Right forelimb (tissue), 1 donor: Measurements from ENCODE around the gene LEMD2.

ENCODE experiments used
- DNase-seq: peaks from one replicate; pipeline ENCODE4 v3.0.0-alpha.2; 2018

The LEMD2 gene

GRCh38 chr6:33819021-33819420 is 30.1 kb upstream of the LEMD2 start:
- no peak for DNase-seq

- DNase-seq = no peak
These were observed 29.4 kb upstream of the LEMD2 start for GRCh38 chr6:33818293-33818692.

DNA sequence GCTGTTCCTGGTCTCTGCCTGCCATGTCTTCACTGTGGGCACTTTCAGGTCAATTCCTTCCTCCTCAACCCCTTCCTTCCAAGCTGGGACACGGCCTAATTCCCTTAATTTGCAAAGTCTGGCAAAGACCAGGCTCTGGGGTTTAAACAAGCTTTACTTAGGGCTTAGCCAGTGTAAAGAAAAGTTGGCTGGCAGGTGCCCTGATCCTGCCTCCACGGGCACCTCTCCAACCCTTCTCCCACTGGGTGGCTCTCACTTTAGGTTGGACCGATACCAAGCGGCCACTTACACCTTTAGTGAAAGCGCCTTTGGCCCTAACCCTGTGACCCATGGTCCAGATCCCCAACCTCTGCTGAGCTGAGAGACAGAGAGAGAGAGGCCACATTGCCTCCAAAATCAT is 28.6 kb upstream of the LEMD2 start:
- no peak for DNase-seq

DNA sequence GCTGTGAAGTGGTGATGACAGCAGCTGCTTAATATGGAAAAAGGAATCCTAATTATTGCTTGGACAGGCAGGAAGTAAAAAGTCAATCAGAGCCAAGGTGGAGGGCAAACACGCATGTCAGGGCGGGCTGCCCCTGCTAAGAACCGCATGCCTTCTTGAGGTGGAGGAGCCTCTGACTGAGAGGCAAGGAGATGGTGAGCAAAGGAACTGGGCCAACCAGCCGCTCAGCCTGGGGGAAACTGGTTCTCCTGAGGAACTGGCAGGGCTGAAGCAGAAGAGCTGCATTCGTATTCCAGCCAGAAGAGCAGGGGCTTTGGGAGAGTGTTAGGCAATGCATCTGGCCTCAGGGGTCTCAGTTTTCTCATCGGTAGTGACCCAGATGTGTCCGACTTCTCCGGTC is 28.0 kb upstream of the LEMD2 start:
- no peak for DNase-seq

GRCh38 chr6:33815854-33816253 is 26.9 kb upstream of the LEMD2 start:
- DNase-seq = no peak

- DNase-seq = no peak
These were observed 25.4 kb upstream of the LEMD2 start for GRCh38 chr6:33813990-33814985.

DNA sequence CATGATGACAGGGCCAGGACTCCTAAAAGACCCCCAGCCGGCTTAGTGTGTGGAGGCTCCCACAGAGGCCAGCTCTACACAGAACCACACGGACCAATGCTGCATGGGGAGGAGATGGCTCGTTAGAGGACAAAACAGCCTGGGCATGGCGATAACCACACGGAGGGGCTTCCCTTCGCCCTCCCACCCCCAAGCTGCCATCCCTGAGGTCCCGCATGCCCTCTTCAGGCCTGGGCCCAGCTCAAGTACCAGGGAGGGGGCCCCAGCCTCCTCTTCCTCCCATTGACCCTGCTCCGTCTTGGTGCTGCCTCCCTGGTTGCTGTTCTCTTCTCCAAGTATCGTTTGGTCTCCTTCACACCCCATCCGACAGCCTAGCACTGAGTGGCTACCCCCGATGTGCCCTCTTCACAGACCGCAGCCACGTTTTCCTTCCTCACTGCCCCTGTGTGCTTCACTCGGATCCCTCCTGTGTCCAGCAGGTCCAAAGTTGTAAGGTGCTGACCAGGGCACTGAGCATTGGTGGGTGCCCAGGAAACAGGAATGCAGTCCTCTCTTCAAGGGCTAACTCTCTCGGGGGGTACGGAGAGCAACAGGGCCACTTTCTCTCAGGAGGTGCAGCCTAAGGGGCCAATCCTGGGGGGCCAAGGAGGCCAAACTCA is 24.4 kb upstream of the LEMD2 start:
- no peak for DNase-seq

DNA sequence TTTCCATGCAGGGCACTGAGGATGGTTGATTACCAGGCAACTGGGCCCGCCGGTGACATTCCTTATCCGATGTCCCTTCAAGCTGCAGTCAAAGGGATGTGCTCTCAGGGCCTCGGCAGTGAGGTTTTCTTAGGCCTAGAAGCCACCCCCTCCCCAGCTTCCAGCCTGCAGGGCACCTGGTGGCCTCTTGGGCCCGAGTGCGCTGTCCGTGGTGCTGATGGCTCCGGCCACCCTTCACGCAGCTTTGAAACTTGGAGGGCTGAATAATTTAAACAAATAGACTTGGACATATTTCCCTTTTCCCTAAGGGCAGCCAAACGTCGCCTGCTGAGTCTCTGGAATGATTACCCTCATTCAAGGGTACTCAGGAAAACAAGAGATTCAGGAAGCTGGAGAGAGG is 23.7 kb upstream of the LEMD2 start:
- DNase-seq = peak; percentile 78

GRCh38 chr6:33809594-33809993 is 20.7 kb upstream of the LEMD2 start:
- DNase-seq = peak; percentile 71

DNA sequence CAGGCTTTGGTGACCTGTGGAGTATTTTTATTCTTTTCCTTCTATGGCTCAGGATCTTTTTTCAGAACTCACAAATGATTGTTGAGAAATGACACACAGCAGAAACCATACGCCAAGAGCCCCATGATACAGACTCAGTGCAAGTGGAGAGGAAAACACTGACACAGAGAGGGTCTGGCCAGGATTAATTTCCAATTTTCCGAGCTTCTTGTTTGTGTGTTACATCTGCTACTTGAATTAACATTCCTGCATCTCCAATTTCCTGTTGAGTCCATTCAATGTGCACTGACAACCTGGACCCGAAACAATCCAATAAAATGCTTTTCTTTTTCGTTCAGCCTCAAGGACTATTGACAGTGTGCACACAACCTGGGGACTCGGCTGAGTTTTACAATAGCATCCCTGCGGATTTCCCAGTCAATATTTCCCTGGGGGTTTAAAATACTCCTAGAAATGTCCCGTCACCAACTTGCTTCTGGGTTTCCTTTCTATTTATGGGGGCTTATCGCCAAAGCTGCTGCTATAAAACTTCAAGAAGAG is 19.8 kb upstream of the LEMD2 start:
- no peak for DNase-seq

DNA sequence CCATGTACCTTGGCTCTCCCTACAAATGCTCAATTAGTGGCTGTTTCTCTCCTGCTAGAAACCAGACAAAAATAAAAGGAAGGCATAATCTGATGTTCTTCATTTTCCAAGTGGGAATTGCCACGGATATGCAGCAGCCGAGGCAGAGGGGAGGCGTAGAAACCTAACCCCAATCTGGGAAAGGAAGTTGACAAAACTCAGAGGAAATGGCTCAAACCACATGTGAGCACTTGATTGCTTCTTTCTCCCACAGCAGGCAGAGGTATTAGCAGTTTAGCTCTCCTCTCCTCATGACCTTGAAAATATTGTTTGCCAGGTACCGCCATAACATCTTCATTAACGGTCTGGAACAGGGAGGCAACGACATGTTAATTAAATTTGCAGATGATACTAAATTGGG is 18.7 kb upstream of the LEMD2 start:
- no peak for DNase-seq

DNA sequence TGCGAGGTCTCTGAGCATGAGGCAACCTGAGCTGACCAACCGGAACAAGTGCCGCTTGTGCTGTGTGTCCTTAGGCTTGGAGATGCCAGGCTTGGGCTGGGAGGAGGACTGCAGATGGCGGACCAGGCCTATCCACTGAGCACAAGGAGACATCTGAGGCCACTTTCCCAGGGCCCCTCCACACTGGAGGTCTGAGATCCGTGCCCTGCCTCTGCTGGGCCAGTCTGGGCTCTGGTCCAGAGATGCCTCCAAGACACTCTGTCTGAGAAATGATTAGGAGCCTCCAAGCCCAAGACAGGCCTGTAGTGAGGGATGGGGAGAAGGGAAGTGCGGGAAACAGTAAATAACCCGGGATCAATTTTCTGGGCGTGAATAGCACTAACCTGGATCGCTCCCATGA is 17.9 kb upstream of the LEMD2 start:
- DNase-seq = no peak

DNA sequence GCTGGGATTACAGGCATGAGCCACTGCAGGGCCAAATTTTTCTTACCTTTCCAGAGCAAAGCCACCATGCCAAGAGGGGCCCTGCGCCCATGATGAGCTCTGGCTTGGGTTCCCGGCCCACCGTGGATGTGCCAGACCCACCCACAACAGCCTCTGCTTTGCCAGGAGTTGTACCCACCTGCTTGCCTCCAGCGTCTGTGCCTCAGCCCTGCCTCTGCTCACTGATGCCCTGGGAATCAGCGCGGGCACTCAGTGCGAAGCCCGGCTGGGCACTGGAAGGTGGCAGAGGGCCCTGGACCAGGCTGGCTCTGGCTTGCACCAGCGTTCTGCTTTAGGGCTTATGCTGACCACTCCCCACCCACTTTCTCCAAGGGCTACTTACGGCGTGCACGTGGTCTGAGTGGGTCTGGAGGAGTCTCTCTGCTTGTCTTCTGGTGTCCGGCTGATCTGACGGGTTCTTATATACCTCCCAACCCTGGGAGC is 14.7 kb upstream of the LEMD2 start, which contains the start of gene MLN:
TSS of gene MLN (minus strand) at position 433 of the 483 bp plus-strand sequence. CDS start 2,840 bp downstream, outside the sequence.
- DNase-seq = no peak

DNA sequence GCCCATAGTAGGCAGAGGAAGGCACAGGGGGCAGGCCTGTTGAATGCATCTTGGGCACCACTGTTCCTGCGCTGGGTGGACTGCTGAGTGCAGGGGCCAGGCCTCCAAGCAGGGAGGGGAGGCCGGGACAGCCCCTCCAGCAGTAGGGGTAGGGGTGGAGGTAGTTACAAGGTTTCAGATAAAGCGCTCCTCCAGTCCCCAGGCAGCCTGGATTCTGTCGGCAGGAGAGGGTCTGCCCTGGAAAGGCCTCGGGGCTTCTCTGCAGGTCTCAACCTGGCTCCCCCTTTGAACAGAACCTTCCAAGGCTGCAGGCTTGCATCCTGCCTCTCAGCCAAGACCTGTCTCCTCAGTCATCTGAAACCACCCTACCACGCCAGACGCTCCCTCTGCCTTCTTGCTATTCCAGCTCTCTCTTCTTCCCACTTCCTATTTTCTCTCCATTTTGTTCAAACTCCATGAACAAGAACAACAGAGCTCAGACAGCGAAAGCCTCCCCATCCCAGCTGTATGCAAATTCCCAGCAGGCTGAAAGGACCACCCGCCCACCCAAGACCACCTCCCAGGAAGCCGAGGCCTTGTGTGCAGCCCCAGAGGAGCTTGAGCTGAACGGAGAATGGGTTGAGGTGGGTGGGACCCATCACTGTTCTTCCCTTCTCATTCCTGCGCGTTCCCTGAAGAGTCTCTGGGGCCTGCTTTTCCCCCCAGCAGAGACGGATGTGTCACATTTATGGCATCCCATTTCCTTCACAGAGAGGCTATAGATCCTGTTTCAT is 13.4 kb upstream of the LEMD2 start:
- no peak for DNase-seq

- DNase-seq = no peak
These were observed 12.7 kb upstream of the LEMD2 start for GRCh38 chr6:33801611-33802010.

- DNase-seq = no peak
These were observed 11.5 kb upstream of the LEMD2 start for GRCh38 chr6:33800248-33800969.

DNA sequence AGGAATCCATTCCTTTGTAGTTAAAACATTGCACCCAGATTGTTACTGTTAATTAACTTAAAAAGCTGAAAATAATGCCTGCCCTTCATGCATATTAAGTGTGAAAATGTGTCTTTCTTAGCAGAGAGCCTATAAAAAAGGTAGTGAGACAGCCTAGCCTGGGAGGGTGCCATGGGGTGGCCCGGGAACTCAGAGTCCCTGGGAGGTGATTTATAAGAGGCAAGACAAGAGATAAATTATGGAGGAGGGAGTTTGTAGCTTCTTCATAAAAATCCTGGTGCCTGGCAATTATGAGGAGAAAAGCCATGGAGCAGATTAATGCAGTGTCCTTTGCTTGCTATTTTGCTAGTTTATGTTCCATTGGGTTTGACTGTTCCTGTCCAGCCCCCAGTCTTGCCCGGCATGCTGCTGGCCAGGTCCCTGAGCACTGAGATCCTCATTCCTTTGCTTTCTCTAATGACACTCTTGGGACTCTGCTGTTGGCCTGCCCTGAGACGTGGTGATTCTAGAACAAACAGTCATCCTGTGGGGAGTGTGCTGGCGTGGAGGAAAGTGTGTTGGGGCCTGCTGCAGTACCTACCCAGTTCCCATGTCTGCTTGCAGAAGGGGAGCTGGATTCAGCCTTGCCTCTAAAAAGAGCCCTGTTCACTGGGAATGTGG is 10.7 kb upstream of the LEMD2 start:
- DNase-seq = no peak

- DNase-seq = no peak
These were observed 9.5 kb upstream of the LEMD2 start for GRCh38 chr6:33798343-33798848.

- no peak for DNase-seq
These were observed 8.9 kb upstream of the LEMD2 start for GRCh38 chr6:33797626-33798342.

- no peak for DNase-seq
These were observed 6.1 kb upstream of the LEMD2 start for GRCh38 chr6:33794910-33795623.
